Liver (tissue), 9 donors: ENCODE measurements around the gene LRRC26. TPM values are rescaled to one million over a fixed set of nuclear protein-coding genes. Genes with fewer than 3 reads are reported as not detected.

Source experiments
- DNase-seq: peaks from one replicate; pipeline ENCODE4 v3.0.0-alpha.2; 2017; ENCODE audit warnings: low spot score
- H3K27ac ChIP-seq, 2 donors: one replicate each; pipeline ENCODE4 v1.7.0; 2013; ENCODE audit warnings: inconsistent platforms in 2 of 2, low read length in 2 of 2, control low read depth in 1 of 2, low read depth in 1 of 2, mild to moderate bottlenecking in 1 of 2
- H3K27me3 ChIP-seq, 4 donors: one replicate each; pipeline versions ENCODE4 v1.6.1 to v1.7.0; 2013; ENCODE audit warnings: low read length in 3 of 4, inconsistent platforms in 1 of 4, mild to moderate bottlenecking in 1 of 4, moderate library complexity in 1 of 4; ENCODE audit not compliant: control insufficient read depth in 4 of 4, insufficient read depth in 4 of 4
- H3K36me3 ChIP-seq, 4 donors: one replicate each; pipeline versions ENCODE4 v1.6.1 to v1.7.0; 2013; ENCODE audit warnings: low read length in 3 of 4, mild to moderate bottlenecking in 3 of 4, low read depth in 1 of 4, moderate library complexity in 1 of 4; ENCODE audit not compliant: control insufficient read depth in 4 of 4, insufficient read depth in 3 of 4
- H3K4me1 ChIP-seq, 4 donors: one replicate each; pipeline versions ENCODE4 v1.6.1 to v1.7.0; 2013; ENCODE audit warnings: low read length in 3 of 4, mild to moderate bottlenecking in 3 of 4, moderate library complexity in 1 of 4; ENCODE audit not compliant: control insufficient read depth in 4 of 4, insufficient read depth in 4 of 4
- H3K4me3 ChIP-seq, 3 donors: one replicate each; pipeline versions ENCODE4 v1.6.1 to v1.7.0; 2013; ENCODE audit warnings: low read length in 3 of 3, control low read depth in 1 of 3, low read depth in 1 of 3, mild to moderate bottlenecking in 1 of 3
- H3K9ac ChIP-seq, 2 donors: one replicate each; pipeline ENCODE4 v1.7.0; 2013; ENCODE audit warnings: low read length in 2 of 2, mild to moderate bottlenecking in 2 of 2, moderate library complexity in 2 of 2, control low read depth in 1 of 2, low read depth in 1 of 2
- H3K9me3 ChIP-seq, 4 donors: one replicate each; pipeline versions ENCODE4 v1.6.1 to v1.7.0; 2013; ENCODE audit warnings: low read length in 3 of 4; ENCODE audit not compliant: control insufficient read depth in 4 of 4
- EGR1 ChIP-seq, 2 donors: IDR thresholded peaks; 2 replicates each; pipeline ENCODE4 v1.6.1; 2016 to 2018; ENCODE audit warnings: antibody characterized with exemption in 2 of 2, low read depth in 2 of 2
- FOXA1 ChIP-seq: IDR thresholded peaks from 2 replicates; pipeline ENCODE4 v1.6.1; 2016; ENCODE audit warnings: antibody characterized with exemption
- FOXA2 ChIP-seq: IDR thresholded peaks from 2 replicates; pipeline ENCODE4 v1.6.1; 2016; ENCODE audit warnings: antibody characterized with exemption
- HNF4A ChIP-seq, 2 donors: conservative IDR thresholded peaks; 2 replicates each; pipeline ENCODE4 v1.6.1; 2016; ENCODE audit warnings: antibody characterized with exemption in 2 of 2, mild to moderate bottlenecking in 2 of 2
- HNF4G ChIP-seq: IDR thresholded peaks from 2 replicates; pipeline ENCODE4 v1.6.1; 2016; ENCODE audit warnings: antibody characterized with exemption
- JUND ChIP-seq, 2 donors: IDR thresholded peaks; 2 replicates each; pipeline ENCODE4 v1.6.1; 2016; ENCODE audit warnings: antibody characterized with exemption in 2 of 2
- MAX ChIP-seq: IDR thresholded peaks from 2 replicates; pipeline ENCODE4 v1.6.1; 2016; ENCODE audit warnings: antibody characterized with exemption
- RAD21 ChIP-seq, 2 donors: IDR thresholded peaks; 2 replicates each; pipeline ENCODE4 v1.6.1; 2016; ENCODE audit warnings: antibody characterized with exemption in 2 of 2, mild to moderate bottlenecking in 2 of 2
- RXRA ChIP-seq, 2 donors: IDR thresholded peaks; 2 replicates each; pipeline ENCODE4 v1.6.1; 2017 to 2018; ENCODE audit warnings: antibody characterized with exemption in 2 of 2, mild to moderate bottlenecking in 1 of 2
- SP1 ChIP-seq: IDR thresholded peaks from 2 replicates; pipeline ENCODE4 v1.6.1; 2018; ENCODE audit warnings: antibody characterized with exemption, mild to moderate bottlenecking
- TAF1 ChIP-seq: conservative IDR thresholded peaks from 2 replicates; pipeline ENCODE4 v1.6.1; 2016; ENCODE audit warnings: antibody characterized with exemption, mild to moderate bottlenecking
- YY1 ChIP-seq: IDR thresholded peaks from 2 replicates; pipeline ENCODE4 v1.6.1; 2016; ENCODE audit warnings: antibody characterized with exemption, mild to moderate bottlenecking
- ZBTB33 ChIP-seq: IDR thresholded peaks from 2 replicates; pipeline ENCODE4 v1.6.1; 2016; ENCODE audit warnings: antibody characterized with exemption
- WGBS: extraction: QIAGEN DNeasy Blood & Tissue Kit; methylation state at CpG from one replicate; pipeline ENCODE4 v1.1.7; 2013; 5-methylcytosine and 5-hydroxymethylcytosine counted together
- polyA plus RNA-seq, 2 donors: library from polyadenylated mRNA; stranded (reverse) in 1 of 2; unstranded in 1 of 2; fragments of 200-250 nt in 1 of 2; fragments of >200 nt in 1 of 2; fragmentation: Nextera tagmentation in 1 of 2; extraction: Ambion mirVana in 1 of 2; gene quantifications; one replicate each; pipeline versions ENCODE4 v1.2.1 to v1.2.3, GENCODE V29; 2013 to 2015
- total RNA-seq, 2 donors: library from RNA; depleted of rRNA; stranded (reverse); fragments of >200 nt; gene quantifications; one replicate each; pipeline ENCODE4 v1.2.3, GENCODE V29; 2014
- TF ChIP-seq, protein P1 (sequence below): fragments of 150-350 bp; IDR thresholded peaks from 2 replicates; pipeline ENCODE4 v1.5.1; 2017; ENCODE audit warnings: improper control_type of control experiment, low read depth, low read length; ENCODE audit not compliant: missing input control
- TF ChIP-seq, protein P2 (sequence below): IDR thresholded peaks from 2 replicates; pipeline ENCODE4 v1.6.1; 2016; ENCODE audit warnings: antibody characterized with exemption, mild to moderate bottlenecking
- TF ChIP-seq, protein P3 (sequence below): IDR thresholded peaks from 2 replicates; pipeline ENCODE4 v1.6.1; 2016; ENCODE audit warnings: antibody characterized with exemption
- donor health status: healthy.
- donor health status: healthy.
- donor health status: healthy.
- donor health status: healthy.
- donor health status: healthy.

LRRC26 gene
- total and polyA plus RNA-seq, 4 donors: 0.09 to 0.17 TPM; not detected in 2

GRCh38 chr9:137148242-137148641 is 21.6 kb downstream of the LRRC26 start:
- whole genome bisulfite sequencing: 74% methylated on average over 27 of the region's 27 CpGs
- no peak for DNase-seq
- Histone ChIP-seq H3K27me3 (peaks cover 0 to 5% (median 3%) of the 10 kb centered on the region in 4 donors), H3K27ac (no peak overlapping the region), H3K9ac (no peak overlapping the region), H3K4me1 (no peaks in the 10 kb centered on the region), H3K4me3 (no peak overlapping the region), H3K36me3 (no peaks in the 10 kb centered on the region), H3K9me3 (no peaks in the 10 kb centered on the region)
- TF ChIP-seq JUND (IDR thresholded peaks at IDR 0.05): no peak
- no peak for TF ChIP-seq RXRA (IDR thresholded peaks at IDR 0.05)
- no peak for TF ChIP-seq YY1
- no peak for TF ChIP-seq FOXA1
- TF ChIP-seq EGR1 (IDR thresholded peaks at IDR 0.05; ENCODE audit: low read depth in 2 of 2): no peak
- TF ChIP-seq HNF4A (conservative IDR thresholded peaks at IDR 0.05): no peak
- TF ChIP-seq FOXA2: no peak
- TF ChIP-seq, protein P1, sequence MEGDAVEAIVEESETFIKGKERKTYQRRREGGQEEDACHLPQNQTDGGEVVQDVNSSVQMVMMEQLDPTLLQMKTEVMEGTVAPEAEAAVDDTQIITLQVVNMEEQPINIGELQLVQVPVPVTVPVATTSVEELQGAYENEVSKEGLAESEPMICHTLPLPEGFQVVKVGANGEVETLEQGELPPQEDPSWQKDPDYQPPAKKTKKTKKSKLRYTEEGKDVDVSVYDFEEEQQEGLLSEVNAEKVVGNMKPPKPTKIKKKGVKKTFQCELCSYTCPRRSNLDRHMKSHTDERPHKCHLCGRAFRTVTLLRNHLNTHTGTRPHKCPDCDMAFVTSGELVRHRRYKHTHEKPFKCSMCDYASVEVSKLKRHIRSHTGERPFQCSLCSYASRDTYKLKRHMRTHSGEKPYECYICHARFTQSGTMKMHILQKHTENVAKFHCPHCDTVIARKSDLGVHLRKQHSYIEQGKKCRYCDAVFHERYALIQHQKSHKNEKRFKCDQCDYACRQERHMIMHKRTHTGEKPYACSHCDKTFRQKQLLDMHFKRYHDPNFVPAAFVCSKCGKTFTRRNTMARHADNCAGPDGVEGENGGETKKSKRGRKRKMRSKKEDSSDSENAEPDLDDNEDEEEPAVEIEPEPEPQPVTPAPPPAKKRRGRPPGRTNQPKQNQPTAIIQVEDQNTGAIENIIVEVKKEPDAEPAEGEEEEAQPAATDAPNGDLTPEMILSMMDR: no peak
- TF ChIP-seq SP1: no peak
- TF ChIP-seq, protein P2, sequence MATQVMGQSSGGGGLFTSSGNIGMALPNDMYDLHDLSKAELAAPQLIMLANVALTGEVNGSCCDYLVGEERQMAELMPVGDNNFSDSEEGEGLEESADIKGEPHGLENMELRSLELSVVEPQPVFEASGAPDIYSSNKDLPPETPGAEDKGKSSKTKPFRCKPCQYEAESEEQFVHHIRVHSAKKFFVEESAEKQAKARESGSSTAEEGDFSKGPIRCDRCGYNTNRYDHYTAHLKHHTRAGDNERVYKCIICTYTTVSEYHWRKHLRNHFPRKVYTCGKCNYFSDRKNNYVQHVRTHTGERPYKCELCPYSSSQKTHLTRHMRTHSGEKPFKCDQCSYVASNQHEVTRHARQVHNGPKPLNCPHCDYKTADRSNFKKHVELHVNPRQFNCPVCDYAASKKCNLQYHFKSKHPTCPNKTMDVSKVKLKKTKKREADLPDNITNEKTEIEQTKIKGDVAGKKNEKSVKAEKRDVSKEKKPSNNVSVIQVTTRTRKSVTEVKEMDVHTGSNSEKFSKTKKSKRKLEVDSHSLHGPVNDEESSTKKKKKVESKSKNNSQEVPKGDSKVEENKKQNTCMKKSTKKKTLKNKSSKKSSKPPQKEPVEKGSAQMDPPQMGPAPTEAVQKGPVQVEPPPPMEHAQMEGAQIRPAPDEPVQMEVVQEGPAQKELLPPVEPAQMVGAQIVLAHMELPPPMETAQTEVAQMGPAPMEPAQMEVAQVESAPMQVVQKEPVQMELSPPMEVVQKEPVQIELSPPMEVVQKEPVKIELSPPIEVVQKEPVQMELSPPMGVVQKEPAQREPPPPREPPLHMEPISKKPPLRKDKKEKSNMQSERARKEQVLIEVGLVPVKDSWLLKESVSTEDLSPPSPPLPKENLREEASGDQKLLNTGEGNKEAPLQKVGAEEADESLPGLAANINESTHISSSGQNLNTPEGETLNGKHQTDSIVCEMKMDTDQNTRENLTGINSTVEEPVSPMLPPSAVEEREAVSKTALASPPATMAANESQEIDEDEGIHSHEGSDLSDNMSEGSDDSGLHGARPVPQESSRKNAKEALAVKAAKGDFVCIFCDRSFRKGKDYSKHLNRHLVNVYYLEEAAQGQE: no peak
- TF ChIP-seq, protein P3, sequence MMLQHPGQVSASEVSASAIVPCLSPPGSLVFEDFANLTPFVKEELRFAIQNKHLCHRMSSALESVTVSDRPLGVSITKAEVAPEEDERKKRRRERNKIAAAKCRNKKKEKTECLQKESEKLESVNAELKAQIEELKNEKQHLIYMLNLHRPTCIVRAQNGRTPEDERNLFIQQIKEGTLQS: no peak

DNA sequence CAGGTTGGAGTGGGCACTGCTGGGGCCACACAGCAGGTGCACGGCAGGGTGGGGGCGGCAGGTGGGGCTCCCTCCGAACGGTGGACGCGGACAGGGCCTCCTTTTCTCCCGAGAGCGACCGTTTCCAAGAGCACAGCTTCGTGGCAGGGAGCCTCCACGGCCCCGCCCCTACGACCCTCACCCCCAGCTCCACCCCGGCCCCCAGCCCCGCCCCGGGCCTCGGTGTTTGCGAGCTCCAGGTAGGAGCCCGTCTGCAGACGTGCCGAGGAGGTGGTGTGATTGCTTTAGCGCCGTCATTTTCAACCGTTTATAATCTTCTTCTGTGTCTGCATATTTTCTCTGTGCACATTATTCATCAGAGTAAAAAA is 22.1 kb downstream of the LRRC26 start:
- Histone ChIP-seq H3K36me3 (no peaks in the 10 kb centered on the region), H3K9me3 (no peaks in the 10 kb centered on the region), H3K4me1 (no peaks in the 10 kb centered on the region), H3K27me3 (peaks cover 0 to 5% (median 3%) of the 10 kb centered on the region in 4 donors), H3K9ac (no peak overlapping the region), H3K4me3 (no peak overlapping the region), H3K27ac (no peak overlapping the region)
- DNase-seq: no peak
- 33% methylated on average over 24 of the region's 24 CpGs for WGBS
- TF ChIP-seq HNF4A (conservative IDR thresholded peaks at IDR 0.05) (no peak), RAD21 (IDR thresholded peaks at IDR 0.05) (no peak), ZBTB33 (no peak), SP1 (no peak), HNF4G (no peak), JUND (IDR thresholded peaks at IDR 0.05) (no peak), MAX (no peak), TAF1 (no peak)
- TF ChIP-seq, protein P1: no peak
